K562 (cell line): ENCODE results near the gene SFSWAP. TPM values are rescaled to one million over a fixed set of nuclear protein-coding genes. Genes with fewer than 3 reads are reported as not detected.

ENCODE experiments used
- CAMTA2 ChIP-seq: fragments of 250-450 bp; sonication (Bioruptor Pico); conservative IDR thresholded peaks from 2 replicates; pipeline ENCODE4 v1.5.1; 2022
- CHAMP1 ChIP-seq: fragments of 450-650 bp; IDR thresholded peaks from 2 replicates; pipeline ENCODE4 v1.6.1; 2016; ENCODE audit warnings: mild to moderate bottlenecking
- HMGN3 ChIP-seq: IDR thresholded peaks from 2 replicates; pipeline ENCODE4 v1.6.1; 2011; ENCODE audit warnings: borderline replicate concordance, low read depth, mild to moderate bottlenecking, mixed read lengths, low read length; ENCODE audit not compliant: insufficient read length; ENCODE audit errors: extremely low read depth
- KLF16 ChIP-seq: IDR thresholded peaks from 2 replicates; pipeline ENCODE4 v1.6.1; 2016; ENCODE audit warnings: antibody characterized with exemption
- MEIS2 ChIP-seq: fragments of 450-650 bp; IDR thresholded peaks from 2 replicates; pipeline ENCODE4 v1.6.1; 2014; ENCODE audit warnings: mild to moderate bottlenecking; ENCODE audit not compliant: partially characterized antibody
- MITF ChIP-seq: IDR thresholded peaks from 2 replicates; pipeline ENCODE4 v1.6.1; 2014; ENCODE audit warnings: antibody characterized with exemption
- NUFIP1 ChIP-seq: fragments of 450-650 bp; IDR thresholded peaks from 2 replicates; pipeline ENCODE4 v1.6.1; 2018; ENCODE audit not compliant: partially characterized antibody
- RNF2 ChIP-seq: sonication (generic); IDR thresholded peaks from 2 replicates; pipeline ENCODE4 v1.6.1; 2016
- SREBF2 ChIP-seq: sonication (generic); formaldehyde crosslinking; IDR thresholded peaks from 2 replicates; pipeline ENCODE4 v1.4.0; 2020; ENCODE audit warnings: mild to moderate bottlenecking, missing genetic modification reagents
- ZFP91 ChIP-seq: sonication (generic); formaldehyde crosslinking; IDR thresholded peaks from 2 replicates; pipeline ENCODE4 v1.8.0; 2022; ENCODE audit warnings: mild to moderate bottlenecking, missing genetic modification reagents
- ZKSCAN1 ChIP-seq: fragments of 150-350 bp; IDR thresholded peaks from 2 replicates; pipeline ENCODE4 v1.6.1; 2016; ENCODE audit warnings: low read depth, low read length
- ZNF121 ChIP-seq: sonication (generic); formaldehyde crosslinking; conservative IDR thresholded peaks from 2 replicates; pipeline ENCODE4 v1.8.0; 2022; ENCODE audit warnings: missing genetic modification reagents
- ZNF41 ChIP-seq: fragments of 250-450 bp; sonication (Bioruptor Pico); conservative IDR thresholded peaks from 2 replicates; pipeline ENCODE4 v1.4.0; 2020; ENCODE audit warnings: mild to moderate bottlenecking
- polyA plus RNA-seq, 8 experiments: library from polyadenylated mRNA; depleted of rRNA in 4 of 8; stranded (reverse) in 5 of 8; unstranded in 3 of 8; fragments of >200 nt; fragmentation: Nextera tagmentation in 2 of 8; fragmentation: Illumina TruSeq in 1 of 8; extraction: Ambion mirVana in 2 of 8; extraction: Trizol in 1 of 8; gene quantifications; 2 replicates each; pipeline versions ENCODE4 v1.2.1 to v1.2.3, GENCODE V29; 2011 to 2014; ENCODE audit warnings: inconsistent platforms in 1 of 8, missing spikeins in 1 of 8
- total RNA-seq, 7 experiments: library from RNA; depleted of rRNA in 6 of 7; stranded (reverse); fragments of >200 nt in 6 of 7; fragmentation: Illumina TruSeq in 2 of 7; extraction: Trizol in 2 of 7; gene quantifications; 2 replicates each; pipeline versions ENCODE4 v1.2.1 to v1.2.3, GENCODE V29; 2011 to 2021; ENCODE audit warnings: low replicate concordance in 1 of 7

The SFSWAP gene
- total and polyA plus RNA-seq, 9 of the 15 experiments (the other 6 are each of a cell fraction or from before 2014, with no cell fraction given), result 2.4 to 60.4 (median 32.6) TPM

GRCh38 chr12:131756441-131756840 is 45.6 kb downstream of the SFSWAP start (continued):
- TF ChIP-seq ZNF121 (no peak), MEIS2 (no peak), MITF (no peak), RNF2 (no peak), HMGN3 (no peak), NUFIP1 (no peak), KLF16 (no peak), ZNF41 (no peak), ZFP91 (CRISPR knock-in tag) (no peak), ZKSCAN1 (no peak), CAMTA2 (CRISPR knock-in tag) (no peak), CHAMP1 (no peak), SREBF2 (CRISPR knock-in tag) (no peak)
